Stimulated activated CD8-positive, alpha-beta memory T cell treated with anti-CD3 and anti-CD28 coated beads, Interleukin-4, amount 100 ng/mL, for 1 hour (primary cell): ENCODE results near the gene COL19A1.
"Not testable (repeated sequence)": the region's sequence is repeated elsewhere in the genome, so short reads cannot be mapped to it uniquely, and the experiment has no call there.

Experiments
- DNase-seq, 2 donors: peaks; one replicate each; pipeline ENCODE4 v3.0.0-alpha.2; 2020; ENCODE audit warnings: low read depth in 2 of 2, low spot score in 1 of 2

The COL19A1 gene

DNA sequence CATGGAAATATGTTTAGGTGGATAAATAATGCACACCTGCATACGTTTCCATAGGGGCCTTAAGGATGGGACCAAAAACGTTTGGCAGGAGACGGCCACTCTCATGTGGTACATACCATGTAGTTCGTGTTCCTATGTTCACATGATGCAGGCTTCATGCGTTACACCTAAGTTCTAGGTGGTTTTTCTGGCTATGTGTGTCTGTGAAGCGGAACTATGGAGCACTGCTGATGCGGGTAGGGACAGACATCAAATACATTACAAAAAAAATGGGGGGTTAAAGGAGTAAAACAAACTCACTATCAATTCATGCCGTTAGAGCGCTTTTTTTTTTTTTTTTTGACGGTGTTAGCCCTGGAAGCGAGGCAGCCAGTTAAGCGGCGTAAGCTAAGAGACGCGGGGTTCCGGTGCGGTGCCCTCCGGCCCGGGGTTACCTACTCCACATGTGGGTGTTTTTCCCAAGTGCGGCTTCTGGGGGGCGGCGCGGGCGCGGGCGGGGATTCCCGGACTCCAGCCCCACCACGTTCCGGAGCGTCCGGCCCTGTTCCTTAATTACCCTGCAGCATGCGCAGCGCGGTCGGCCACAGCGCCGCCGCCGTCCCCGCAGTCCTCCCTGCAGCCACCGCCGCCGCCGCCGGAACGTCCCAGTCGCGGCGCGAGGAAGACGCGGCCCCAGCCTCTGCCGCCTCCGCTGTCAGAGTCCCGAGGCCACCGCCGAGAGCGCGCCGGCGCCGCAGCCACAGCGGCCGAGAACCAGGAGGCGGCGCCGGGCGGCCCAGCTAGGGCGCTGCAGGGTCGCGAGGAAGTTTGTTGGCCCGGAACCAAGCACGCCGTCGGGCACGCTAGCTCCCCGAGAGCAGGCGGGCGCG lies 648 bp downstream of the COL19A1 start:
- DNase-seq, result no peak

DNA sequence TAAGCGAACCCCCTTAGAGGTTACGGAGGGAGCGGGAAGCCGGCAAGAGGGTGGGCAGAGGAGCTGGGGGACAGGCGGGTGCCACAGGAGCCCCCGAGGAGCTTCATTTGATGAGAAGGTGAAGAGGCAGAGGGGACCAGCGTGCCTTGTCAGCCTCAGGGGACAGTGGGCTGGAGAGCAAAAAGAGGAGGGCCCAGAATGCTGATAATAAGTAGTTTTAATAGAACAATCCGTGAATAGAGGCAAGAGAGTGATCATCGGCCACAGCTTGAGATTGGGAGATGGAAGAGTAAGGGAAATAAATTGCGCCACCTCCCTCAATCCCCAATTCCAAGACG lies 1.3 kb downstream of the COL19A1 start:
- no peak for DNase-seq

DNA sequence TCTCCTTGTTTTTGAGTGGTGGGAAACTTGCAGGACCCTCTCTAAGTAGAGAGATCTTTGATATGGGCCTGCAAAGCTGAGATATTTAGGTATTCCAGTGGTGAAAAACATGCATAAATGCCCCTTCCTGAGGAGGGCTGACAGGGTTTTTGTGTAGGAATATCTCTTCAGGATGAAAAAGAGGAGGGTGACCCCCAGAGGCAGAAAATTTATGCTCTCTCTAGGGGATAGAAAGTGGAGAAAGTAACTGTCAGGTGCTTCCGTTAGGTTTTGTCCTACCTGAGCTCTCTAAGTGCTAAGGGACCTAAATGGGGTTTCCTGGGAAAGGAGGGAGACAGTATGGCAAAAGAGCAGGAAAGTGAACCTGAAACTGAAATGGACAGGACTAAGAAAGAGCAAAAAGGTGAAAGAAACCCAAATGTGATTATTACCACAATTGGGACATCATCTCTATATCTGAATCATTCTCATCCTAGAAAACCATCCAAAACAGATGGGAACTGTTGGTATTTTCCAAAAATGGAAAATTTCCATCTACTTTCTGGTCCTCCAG lies 2.0 kb downstream of the COL19A1 start:
- no peak for DNase-seq

DNA sequence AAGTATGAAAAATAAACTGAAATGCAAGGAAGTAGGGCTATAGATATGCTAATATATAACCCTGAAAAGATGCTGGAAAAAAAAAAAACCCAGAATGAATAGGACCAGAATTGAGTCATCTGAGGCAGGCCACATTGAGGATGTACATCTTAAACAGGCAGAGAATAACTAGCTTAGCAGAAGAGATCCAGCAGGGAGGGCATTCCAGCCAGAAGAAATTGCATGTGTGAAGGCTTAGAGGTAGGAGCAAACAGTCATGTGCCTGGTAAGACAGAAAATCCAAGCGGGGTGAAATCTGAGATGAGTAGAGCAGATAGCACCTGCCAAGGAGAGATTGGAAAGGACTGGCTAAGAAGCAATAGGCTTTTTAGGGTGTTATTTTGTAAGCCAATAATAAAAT lies 2.6 kb downstream of the COL19A1 start:
- no peak for DNase-seq

DNA sequence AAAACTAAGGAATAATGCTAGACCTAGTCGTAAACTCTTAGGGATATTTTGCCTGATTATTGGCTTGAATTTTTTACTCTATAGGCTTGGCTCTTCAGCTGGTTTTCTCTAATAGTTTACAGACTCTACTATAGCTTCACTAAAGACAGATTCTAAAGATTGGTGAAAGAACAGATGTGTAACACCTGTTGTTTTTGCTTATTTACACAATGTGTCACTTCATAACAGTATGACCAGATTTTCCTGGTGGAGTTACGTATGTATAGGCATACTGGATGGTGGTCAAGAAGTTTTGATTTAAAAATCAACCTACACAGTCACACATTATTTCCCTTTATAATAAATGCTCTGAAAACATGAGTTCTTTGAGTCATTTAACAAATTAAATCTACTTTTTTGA lies 4.8 kb downstream of the COL19A1 start:
- no peak for DNase-seq

DNA sequence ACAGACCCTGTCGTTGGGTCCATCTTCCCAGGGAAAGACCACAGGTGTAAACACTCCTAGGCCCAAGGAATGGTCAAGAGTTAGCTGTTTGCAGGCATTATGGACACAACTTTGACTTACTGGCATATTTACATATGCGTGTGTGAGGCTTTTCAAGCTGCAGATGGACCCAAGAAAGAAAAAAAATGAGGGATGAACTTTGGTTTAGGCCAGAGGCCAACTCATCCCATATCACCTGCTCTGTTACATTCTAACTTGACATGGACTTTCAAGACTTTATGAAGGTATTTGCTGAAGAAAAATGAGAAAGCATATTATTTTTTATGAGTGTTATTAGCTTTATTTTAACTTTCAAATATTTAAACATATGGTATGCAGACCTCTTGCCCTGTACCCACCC lies 6.9 kb downstream of the COL19A1 start:
- DNase-seq, result no peak

DNA sequence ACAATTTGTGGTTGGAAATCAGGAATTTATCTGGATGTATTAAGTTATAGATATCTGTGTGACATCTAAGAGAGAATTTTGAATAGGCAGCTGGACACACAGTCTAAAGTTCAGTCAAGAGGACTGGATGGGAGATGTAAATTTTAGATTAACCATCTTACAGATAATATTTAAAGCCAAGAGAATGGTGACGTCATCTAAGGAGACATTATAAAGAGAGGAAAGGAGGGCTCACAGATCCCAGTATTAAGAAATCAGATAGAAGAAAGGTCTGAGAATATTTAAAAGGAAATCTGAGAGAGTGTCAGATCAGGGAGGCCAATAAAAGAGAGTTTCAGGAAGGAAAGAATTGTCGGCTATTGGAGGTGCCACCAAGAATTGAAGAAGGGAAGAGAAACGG lies 9.4 kb downstream of the COL19A1 start:
- DNase-seq, result no peak

DNA sequence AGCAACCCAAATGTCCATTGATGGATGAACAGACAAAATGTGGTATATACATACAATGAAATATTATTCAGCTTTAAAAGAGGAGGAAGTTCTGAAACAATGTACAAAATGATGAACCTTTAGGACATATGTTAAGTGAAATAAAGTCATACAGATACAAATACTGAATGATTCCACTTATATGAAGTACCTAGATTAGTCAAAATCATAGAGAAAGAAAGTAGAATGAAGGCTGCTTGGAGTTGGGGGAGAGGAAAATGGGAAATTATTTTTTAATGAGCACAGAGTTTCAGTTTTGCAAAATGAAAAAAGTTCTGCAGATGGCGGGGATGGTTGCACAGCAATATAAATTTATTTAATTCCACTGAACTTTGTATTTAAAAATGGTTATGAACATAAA lies 12.4 kb downstream of the COL19A1 start:
- DNase-seq, result no peak

DNA sequence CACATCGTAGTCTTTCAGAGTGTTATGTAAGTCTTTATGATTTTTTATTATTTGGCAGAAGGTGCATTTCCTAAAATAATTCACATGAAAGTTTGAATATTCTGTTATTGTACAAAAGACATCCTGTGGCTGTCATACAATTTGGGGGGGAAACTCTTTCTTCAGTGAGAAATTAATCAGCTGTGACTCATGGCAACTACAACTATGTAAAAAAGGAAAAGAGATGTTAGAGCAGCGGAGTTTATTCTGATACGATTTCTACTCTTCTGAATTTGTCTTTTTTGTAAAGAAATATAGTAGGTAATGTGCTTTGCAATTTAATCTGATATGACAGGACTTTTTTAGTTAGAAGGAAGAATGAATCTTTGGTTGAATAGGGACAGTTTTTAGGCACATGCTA lies 14.2 kb downstream of the COL19A1 start:
- no peak for DNase-seq

DNA sequence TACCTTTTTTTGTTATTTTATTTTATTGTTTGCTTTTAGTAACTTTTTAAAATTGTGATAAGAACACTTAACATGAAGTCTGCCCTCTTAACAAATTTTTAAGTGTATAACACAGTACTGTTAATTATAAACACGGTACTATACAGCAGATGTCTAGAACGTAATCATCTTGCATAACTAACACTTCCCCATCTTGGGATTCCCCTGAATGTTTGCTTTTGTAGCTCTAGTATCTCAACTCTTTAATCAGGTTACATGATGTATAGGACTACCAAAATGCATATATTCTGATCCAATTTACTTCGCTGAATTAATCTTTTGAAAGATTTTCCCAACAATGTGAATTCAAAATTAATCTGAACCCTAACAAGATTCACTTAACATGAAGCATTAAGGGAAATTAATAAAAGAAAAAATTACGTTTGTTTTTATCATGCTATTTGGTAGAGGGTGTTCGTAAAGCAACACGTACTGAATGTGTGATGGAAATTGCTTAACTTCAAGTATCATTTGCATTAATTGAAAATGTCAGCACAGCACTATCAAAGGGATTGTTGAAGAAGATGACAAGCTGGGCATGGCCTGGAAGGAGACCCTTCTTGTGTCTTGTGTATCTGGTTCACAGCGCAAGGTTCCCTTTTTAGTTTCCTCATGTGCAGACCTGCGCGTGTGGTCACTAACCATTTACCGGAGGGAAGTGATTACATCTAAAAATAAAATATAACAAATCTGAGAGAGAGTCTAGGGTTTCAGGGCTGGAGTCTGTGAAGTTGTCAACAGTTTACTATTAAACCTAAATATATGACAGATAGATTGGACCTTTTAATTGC lies 15.2 kb downstream of the COL19A1 start:
- no peak for DNase-seq

DNA sequence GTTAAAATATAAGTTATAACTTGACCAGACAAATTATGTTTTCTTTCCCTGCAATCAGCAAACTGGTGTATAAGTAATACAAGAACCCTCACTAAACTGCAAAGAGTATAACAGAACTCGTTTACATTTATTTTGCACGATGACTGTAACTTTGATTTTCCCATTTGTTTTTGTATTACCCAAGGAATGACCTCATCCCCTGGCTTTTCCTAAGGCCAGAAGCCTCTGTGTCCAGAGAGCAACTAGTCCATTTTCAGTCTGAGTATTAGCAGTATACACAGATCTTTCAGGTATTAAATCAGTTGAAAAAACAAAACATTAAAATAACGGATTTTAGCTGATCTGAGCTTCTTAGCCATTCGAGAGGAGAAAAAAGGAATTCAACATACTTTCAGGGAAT lies 17.2 kb downstream of the COL19A1 start:
- no peak for DNase-seq

DNA sequence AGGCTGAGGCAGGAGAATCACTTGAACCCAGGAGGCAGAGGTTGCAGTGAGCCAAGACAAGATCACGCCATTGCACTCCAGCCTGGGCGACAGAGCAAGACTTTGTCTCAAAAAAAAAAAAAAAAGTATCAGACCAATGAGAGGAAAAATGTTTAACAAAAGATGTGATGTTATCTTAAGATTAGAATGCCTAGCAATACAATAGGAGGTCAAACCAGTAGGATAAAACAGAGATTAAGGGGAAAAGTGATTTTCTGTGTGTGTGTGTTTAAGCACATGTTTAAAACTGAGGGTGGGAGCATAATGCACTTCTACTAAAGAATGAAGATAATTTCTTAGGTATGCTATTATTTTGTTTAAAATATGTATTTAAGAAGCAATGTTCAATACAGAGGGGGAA lies 17.9 kb downstream of the COL19A1 start:
- DNase-seq, result no peak

DNA sequence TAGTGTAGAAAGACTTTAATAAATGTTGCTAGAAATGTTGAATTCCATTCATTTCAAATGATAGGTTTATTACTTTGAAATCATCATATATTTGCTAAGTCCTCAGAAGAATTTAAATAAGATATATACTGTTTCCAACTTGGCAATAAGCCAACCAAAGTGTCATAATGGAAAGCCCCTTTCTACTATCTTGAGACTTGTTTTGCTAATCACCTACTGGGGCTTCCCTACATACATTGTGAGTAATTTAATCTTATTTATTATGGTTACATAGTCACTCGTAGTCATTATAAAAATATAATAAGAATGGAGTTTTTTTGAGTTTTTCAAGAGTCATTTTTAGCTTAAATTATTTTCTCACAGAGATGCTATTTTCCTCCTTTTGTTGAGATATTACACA lies 20.7 kb downstream of the COL19A1 start:
- DNase-seq, result no peak

DNA sequence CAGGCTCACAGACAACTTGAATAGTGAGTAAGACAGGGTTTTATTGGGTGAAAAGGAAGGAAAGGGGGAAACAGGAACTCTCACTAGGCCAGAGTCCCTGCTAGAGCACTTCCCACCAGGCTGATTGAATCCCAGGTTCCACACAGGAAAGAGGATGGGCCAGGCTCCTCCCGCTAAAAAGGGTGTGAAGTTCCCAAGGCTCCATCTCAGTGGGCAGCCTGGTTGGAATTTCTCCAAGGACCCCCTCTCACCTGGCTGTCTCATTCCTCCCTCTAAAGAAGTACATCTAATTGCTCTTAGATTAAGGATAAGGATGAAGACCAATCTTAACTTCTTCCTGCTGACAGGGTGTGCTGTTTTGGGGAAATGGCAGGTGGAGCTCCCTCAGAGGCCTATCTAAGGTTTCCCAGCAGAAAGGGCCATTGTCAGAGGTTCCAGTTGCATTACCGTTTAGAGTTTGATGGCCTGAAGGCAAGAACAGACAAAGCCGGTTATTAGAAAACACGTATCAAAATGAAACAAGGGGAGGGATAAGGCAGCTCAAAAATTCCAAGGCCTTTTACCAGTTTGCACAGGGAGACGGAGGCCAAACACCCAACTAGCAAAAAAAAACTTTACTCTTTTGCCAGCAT lies 21.5 kb downstream of the COL19A1 start:
- DNase-seq, result no peak

DNA sequence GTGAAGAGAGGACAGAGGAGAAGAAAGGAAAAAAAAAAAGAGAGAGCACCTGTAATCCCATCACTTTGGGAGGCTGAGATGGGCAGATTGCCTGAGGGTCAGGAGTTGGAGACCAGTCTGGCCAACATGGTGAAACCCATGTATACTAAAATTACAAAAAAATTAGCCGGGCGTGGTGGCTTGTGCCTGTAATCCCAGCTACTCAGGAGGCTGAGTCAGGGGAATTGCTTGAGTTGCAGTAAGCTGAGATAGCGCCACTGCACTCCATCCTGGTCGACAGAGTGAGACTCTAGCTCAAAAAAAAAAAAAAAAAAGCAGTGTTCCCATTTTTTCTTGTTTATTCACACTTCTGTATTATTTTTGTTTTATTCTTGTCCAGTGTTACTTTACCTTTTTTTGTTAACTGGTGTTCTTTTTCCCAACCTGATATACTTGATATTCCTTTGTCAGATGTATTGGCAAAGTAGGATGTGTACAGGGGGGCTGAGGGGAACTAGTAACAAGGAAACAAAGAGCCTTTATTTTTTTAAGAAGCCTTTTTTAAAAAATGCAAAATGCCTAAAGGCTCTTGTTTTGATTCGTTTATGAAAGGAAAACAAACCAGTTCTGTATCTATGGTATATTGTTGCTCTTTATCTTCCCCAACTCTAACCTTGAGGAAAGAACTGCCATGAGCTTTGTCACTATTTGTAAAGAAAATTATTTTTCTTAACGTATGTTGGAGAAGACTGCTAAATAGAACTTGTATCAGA lies 22.3 kb downstream of the COL19A1 start:
- DNase-seq, result no peak

DNA sequence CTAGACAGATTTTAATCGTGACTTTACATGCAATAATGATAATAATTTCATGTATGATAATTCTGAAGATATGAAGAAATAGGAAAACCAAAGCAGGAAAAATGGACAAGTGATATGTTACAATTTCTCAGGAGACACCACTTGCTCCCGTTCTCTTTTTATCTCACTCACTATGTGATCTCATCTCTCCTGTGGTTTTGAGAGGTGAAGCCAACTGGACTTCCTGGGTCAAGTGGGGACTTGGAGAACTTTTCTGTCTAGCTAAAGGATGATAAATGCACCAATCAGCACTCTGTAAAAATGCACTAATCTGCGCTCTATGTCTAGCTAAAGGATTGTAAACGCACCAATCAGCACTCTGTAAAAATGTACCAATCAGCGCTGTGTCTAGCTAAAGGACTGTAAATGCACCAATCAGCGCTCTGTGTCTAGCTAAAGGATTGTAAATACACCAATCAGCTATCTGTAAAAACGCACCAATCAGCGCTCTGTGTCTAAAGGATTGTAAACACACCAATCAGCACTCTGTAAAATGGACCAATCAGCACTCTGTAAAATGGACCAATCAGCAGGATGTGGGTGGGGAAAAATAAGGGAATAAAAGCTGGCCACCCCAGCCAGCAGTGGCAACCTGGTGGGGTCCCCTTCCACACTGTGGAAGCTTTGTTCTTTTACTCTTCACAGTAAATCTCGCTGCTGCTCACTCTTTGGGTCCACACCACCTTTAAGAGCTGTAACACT lies 23.0 kb downstream of the COL19A1 start:
- not testable (repeated sequence) for DNase-seq

DNA sequence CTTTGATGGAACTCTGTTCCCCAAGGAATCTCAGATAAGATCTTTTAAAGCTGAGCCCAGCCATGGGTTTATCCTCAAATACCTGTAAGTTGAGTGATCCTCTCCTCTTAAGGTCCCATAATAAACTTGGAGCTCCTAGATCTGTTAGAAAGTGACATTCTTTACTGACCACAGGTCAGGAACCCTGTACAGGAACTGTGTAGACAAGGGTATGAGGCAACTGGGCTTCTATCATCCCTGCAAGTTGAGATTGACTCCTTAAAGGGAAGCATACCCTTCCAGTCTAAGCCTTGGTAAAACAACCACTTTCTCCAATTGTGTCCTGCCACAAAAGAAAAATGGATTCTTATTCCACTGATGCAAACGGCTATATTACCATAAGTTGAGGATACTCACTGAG lies 26.2 kb downstream of the COL19A1 start:
- not testable (repeated sequence) for DNase-seq

DNA sequence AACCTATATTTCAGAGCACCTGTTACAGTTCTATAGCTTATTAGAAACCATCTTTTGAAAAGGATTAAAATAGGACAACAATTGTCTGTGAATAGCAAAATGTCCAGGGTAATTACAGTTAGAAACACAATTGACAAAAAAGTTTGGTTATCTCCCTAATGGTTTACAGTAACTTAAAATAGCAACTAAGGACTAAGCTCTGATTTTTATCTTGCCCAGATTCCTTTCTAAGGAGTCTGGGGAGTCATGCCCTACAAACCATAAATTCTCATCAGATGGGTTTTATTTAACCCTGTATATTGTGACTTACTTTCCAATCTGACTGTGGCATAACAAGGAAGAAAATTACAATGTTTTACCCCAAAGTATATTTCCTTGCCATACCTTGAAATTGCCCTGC lies 26.9 kb downstream of the COL19A1 start:
- not testable (repeated sequence) for DNase-seq

DNA sequence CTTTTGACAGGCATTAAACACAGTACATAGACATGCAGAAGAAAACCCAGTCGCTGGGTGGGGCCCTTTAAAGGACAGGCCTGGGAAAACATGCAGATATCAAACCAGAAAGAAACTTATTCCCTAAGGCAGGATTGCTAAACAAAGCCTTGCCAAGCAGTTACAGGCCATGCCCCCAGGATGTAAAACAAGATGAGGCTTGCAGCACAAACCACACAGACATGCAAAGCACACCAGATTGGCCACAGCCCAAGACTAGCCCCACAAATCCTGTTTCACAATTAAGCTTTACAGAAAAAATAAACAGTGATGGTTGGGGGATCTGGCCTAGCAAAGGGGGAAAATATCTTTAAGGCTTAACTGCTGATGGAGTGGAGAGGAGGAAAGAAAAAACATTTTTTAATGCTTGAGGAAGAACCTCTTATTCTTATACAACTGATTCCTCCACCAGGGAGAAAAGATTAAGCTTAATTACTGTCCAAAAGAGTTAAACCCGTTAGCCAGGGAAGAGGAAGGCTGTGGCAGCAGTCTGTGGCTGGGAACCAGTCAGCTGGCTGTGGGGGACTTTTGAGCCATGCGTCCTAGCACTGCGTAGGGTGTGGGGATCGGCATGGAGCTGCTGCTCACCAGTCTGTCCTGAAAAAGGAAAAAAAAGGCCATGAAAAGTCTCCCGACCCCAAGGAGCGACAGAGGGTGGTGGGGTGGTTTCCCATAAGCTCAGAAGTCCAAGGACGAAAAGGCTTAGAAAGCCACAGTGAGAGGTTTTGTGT lies 28.4 kb downstream of the COL19A1 start:
- no peak for DNase-seq

DNA sequence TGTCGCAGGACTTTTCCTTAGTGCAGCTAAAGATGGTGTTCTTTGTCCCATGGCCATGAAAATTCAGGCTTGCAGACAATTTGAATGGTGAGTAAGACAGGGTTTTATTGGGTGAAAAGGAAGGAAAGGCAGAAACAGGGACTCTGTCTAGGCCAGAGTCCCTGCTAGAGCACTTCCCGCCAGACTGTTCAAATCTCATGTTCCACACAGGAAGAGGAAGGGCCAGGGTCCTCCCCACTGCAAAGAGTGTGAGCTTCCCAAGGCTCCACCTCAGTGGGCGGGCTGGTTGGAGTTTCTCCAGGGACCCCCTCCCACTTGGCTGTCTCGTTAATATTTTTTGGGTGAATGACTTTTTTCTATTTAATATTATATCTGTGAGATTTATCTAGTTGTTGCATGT lies 29.0 kb downstream of the COL19A1 start:
- DNase-seq, result no peak
